GM18499 (cell line): Measurements from ENCODE around the gene LCN9.

ENCODE experiments used
- ATAC-seq: cut with Tn5 transposase; IDR thresholded peaks from one replicate; pipeline ENCODE4 v1.9.1; 2021; ENCODE audit warnings: moderate number of reproducible peaks; ENCODE audit not compliant: insufficient read depth, unreplicated experiment

The LCN9 gene

DNA sequence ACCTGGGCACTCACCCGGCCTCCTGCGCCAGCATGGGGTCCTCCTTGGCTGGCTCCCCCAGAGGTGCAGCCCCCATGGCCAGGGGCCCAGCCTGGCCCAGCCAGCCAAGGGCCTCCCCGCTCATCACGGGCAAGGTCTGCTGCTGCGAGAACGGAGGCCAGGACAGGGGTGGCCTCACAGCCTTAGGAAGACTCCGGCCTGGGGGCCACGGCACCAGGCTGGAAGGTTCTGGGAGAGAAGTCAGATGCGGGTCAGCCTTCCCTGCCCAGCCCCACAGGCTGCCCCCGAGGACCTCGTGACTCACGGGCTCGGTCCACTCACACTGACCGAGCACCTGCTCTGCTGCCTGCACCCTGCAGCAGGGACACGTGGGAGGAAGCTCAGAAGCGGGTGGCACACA is 31.9 kb downstream of the LCN9 start:
- ATAC-seq = no peak

DNA sequence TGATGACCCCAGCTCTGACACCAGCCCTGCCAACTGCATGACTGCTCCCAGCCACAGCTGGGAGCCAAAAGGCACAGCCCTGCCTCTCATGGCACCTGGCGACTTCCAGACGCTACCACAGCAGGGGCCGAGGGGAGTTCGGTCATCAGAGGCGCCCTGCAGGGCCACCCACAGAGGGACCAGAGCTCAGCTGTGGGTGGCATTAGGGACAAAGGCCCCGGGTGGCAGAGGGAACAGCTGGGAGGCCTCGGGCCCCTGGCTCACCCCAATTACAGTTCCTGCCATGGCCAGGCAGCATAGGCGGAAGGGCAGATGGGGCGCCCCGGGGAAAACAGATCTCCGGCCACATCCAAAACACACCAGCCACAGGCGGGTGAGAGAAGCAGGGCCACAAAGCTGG is 32.5 kb downstream of the LCN9 start:
- no peak for ATAC-seq

DNA sequence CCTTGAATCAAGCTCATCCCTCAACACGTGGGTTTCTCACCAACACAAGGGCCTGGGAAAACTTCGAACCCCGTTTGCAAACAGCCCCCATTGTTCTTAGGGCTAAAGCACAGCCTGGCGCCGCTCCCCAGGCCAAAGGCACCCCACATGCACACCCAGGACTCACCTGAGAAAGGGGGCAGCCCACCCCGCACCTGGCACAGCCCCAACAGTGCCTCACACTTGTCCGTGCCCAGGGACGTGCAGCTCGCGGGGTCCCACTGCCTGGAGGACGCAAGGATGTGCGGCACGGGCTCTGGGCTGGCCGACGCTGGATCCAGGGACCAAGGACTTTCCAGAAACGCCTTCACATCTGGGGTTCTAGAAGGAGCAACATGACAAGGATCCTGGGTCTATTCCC is 33.3 kb downstream of the LCN9 start:
- ATAC-seq = no peak

DNA sequence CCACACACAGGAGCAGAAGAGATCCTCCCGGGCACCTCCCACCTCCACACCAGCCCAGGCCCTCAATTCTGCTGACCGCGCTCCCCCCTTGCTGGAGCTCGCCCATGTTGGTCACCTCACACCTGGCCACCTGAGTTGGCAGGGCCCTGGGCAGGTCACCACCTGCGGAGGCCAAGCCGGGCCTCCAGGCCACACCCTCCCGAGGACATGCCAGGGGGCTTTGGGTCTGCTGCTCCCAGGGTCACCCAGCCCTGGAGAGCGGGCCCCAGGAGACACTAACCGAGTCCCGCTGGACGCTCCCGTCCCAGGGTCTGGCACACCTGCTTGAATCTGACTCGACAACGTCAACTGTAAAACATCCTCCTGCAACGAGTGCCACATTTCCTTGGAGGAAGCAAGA is 34.1 kb downstream of the LCN9 start:
- no peak for ATAC-seq

DNA sequence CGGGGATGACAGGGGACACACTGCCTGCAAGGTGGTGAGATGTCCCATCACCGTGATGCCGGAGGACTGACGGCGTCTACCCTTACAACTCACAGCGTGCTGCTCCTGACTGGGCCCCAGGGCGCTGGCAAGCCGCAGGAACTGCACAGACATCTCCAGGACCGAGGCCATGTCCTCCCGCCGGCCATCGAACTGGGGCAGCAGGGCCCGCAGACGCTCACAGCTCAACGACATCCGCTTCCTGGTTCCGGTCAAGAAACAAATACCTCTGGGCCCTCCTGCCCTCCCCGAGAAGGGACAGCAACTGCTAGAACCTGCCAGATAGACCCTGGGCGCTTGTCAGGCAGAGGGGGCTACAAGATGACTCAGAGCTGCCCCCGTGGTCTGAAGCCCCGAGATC is 35.1 kb downstream of the LCN9 start:
- ATAC-seq = no peak

DNA sequence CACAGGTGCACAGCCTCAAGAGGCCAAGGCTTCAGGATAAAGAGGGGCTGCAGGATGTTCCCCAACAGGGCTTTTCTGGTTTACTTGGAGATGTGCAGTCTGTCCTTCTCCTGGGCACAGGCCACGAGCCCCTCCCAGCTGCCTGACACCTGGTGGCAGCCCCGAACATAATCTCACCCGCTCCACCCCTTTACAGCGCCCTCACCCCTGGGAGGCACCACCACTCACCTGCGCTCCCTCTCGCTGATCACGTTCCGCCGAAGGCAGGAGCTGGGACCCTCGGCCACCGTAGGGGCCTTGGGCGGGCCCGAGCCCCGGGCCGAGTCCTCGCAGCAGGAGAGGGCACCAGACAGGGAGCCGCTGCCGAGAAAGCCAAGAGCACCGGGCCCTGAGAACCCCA is 35.7 kb downstream of the LCN9 start:
- ATAC-seq = no peak

DNA sequence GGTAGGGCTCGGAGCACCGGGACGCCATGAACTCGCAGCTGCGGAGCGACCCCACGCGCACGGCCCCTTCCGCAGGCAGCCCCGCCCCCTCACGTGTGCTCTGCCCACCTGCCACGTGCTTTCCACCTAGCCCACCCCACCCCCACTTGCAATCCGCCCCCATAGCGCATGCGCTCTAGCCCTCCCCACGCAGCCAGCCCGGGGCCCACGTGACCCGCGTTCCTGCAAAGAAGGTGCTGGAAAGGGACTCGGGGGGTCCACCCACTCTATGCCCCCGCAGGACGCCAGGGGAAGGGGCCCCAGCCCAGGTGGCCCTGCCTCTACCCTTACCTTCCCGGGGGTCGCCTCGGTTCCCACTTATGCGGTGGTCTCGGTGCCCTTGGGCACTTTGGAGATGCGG is 36.3 kb downstream of the LCN9 start, which contains the start of gene SOHLH1:
Gene SOHLH1 (minus strand): TSS at position 42 of the 400 bp plus-strand sequence. CDS start 14 bp downstream, at position 28.
- no peak for ATAC-seq

DNA sequence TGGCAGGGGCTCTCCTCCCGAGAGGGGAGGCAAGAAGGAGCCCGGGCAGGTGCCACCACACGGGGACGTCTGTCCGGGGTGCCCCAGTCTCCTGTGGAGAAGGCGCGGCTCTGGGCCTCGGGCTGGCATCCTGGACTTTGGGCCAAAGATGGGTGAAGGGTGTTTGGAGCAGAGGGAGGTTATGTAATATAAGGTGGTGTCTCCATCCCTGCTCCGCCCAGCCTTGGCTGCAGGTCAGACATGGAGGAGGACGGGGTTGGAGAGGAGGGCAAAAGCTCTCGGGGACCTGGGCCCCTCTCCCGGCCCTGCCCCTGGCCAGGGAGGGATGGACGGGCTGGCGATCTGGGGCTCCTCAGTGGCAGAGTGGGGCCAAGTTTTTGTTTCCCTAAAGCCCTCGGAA is 37.4 kb downstream of the LCN9 start:
- no peak for ATAC-seq

DNA sequence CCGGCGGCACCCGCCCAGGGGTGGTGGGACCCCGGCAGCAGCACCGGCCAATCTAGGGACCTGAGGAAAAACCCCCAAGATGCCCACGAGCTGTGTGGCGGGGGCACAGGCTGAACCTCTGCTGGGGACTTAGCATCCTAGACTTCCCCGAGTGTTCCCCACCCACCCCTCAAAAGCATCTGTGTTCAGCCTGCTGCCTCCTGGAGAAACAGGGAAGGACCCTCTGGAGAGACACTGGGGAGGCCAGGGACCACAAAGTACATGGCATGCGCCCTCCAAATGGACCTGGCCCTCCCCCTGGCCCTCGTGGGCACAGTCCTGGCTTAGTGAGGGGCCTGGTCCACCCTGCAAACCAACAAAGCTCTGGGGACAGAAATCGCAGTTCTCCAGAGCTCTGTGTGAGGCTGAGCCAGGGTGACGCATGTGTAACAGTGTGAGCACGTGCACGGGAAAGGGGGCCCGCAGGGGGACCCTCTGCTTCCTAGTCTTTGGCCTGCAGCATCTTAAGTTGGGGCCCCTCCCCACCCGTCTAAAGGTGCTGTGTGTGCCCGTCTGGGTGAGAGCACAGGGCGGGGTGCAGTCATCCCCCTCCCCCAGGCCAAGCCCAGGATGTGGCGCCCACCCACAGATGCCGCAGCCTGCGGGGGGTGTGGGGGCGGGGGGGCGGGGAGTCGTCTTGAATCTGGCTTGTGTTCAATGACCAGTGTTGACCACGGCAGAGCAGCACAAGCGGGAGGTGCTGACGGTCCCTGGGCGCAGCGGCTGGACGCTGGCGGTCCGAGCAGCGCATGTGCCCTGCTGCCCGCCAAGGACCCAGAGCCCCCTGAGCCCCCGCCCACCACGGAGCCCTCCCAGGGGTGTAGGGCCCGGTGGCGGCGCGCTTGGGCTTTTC is 38.2 kb downstream of the LCN9 start:
- no peak for ATAC-seq

DNA sequence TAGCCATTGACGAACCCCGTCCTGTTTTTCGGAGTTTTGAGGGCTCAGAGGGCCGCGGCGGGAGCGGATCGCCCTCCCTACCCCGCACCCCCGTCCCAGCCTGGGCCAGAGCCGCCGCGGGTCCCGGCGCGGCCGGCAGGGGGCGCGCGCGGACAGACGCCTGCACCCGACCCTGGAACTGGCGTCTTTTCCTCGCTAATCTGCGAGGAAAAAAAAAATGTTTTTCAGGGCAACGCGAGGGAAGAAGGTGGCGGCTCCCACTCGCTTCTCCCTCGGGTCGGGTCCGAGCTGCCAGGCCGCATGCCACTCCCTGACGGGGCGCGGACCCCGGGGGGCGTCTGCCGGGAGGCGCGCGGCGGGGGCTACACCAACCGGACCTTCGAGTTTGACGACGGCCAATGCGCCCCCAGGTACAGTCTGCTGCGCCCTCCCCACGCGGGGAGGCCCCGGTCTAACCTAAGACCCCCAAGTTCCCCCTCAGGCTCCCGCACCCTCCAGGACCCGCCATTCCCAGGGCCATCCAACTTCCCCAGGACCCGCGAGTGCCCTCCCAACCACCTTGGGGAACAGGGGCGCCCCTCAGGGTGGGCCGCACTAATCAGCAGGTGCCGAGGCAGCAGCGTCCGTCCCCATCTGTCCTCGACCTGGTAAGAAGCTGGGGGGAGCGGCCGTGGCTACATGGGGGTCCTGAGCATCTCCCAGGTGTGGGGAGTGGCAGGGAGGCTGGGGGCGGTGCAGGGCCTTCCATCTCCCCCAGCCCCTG is 39.0 kb downstream of the LCN9 start, which contains the start of gene KCNT1:
Gene KCNT1 (plus strand): TSS at position 227 of the 763 bp plus-strand sequence. CDS start 74 bp downstream, at position 301.
- ATAC-seq = no peak

DNA sequence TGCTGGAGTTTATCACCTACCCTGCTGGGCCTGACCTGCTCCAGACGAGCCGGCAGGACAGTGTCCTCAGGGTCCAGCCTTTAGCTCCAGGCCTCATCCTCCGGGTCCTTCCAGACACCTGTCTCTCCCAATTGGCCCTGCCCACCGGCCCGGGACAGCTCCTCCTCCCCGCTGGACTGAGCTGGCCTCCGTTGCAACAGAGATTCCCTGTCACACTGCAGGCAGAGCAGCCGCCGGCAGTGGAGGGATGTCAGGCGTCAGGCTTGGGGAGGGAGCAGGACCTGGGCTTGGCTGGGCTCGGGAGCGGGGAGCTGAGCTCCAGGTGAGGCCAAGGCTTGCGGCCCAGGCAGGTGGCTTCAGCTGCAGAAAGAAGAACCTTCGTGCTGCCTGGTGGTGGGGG is 40.6 kb downstream of the LCN9 start:
- ATAC-seq = no peak

DNA sequence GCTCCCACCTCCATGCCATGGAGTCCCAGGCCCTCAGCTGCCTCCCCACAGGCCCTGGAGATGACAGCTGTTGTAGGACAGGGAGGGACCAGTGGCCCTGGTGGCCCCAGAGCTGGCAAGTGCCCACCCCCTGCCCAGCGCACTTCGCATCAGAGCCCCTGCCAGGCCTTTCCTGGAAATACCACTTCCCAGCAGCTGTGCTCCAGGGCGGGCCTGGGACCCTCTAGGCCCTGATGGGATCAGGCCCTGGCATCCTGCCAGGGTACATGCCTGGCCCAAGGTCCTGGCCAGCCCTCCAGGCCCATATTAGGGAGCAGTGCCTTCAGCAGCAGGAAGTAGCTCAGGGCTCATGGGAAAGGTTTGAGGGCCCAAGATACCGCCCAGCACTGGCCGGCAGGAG is 41.4 kb downstream of the LCN9 start:
- ATAC-seq = no peak

DNA sequence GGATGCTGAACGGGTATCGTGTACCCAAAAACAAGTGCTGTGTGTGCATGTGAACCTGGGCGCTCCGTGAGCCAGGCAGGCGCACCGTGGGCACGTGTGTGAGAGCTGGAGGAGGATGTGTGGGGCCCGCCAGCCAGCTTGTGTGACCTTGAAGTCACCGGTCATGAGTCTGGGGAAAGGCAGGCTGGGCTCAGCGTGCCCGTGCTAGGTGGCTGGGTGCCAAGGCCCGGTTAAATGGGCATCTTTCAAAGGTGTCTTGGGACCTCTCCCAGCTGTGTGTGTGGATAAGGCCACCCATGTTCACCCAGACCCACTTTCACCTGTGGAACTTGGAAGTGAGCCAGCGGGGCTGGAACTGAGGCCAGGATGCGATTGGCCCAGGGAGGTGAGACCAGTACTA is 42.3 kb downstream of the LCN9 start:
- no peak for ATAC-seq

DNA sequence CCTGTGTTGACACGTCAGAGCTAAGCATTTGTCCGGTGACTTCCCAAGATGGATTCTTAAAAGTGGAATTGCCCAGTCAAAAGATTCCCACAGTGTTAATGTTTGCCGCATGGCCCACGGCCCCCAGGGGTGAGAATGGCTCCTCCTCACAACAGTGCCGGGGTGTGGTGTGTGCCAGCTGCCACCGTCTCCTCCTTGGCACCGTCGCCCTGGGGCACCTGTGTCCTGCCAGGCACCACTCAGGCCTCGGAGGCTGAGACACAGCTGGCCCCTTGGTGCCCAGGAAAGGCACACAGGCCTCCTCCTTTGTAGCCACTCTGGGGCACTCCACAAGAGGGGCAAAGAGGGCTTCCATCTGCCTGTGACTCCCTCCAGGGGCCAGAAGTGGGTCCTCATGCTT is 43.2 kb downstream of the LCN9 start:
- no peak for ATAC-seq

DNA sequence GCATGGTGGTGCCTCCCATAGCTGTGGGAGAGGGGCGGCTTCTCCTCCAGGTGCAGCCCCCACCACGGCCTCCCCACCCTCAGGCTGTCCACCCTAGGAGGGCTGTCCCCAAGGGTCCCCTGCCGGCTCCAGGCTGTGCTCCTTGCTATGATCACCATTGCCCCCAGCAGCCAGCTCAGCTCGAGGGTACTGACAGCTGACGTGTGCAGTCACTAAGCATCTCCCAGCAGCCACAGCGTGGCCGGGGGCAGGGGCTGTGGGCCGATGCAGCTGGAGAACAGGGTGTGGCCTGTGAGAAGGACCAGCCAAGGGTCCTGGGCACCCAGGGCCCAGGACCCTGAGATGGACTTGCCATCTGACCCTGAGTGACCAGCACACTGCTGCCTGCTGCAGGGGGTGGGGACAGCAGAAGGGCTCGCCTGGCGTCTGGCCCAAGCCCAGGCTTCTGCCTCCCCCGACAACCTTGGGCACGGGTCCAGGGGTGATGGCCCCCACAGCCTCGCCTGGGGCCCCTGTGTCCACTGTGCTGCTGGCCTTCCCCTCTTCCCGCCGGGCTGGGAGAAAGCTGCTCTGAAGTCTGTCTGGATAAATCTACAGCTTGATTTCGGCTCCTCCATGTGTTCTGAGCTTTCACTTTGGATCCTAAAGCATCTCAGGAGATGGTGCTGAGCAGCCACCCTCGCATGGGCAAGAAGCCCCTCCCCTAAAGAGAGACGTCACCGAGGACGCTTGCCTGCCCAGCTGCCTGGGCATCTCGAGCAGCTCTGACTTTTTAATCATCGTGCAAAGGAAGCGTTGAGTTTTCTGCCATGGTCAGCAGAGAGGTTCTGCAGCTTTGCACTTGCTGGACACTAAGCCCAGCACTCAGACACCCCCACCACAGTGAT is 44.4 kb downstream of the LCN9 start:
- no peak for ATAC-seq

DNA sequence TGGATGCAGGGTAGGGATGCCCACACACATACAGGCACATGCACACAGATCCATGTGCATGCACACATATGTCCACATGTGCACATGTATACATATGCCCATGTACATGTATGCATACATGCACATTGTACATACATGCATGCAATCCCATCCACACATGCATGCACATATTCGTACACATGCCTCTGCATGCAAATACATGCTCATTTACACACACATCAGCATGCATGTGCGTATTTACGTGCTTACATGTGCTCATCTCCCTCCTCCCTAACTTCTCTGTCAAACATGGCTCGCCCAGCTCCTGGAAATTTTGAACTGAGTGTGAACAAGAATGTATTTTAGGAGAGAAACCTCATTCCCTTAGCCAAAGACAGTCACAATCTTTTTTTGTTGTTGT is 45.1 kb downstream of the LCN9 start:
- ATAC-seq = no peak

DNA sequence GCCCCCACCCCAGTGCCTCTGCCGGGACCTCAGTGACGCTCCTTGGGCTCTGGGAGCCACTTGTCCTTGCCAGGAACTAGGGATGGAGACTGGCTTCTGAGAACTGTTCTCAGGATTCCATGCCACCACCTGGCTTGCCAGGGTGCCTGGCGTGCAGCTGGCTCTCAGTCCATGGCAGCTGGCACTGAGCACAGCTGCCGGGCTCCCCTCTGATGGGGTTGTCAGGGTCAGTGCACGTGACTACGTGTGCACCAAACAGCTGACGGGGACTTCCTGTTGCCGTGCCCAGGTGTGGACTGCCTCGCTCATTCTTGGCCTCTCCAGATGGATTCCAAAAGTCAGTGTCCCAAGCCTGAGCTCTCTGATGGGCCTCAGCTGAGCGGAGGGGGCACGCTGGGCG is 48.3 kb downstream of the LCN9 start:
- no peak for ATAC-seq

DNA sequence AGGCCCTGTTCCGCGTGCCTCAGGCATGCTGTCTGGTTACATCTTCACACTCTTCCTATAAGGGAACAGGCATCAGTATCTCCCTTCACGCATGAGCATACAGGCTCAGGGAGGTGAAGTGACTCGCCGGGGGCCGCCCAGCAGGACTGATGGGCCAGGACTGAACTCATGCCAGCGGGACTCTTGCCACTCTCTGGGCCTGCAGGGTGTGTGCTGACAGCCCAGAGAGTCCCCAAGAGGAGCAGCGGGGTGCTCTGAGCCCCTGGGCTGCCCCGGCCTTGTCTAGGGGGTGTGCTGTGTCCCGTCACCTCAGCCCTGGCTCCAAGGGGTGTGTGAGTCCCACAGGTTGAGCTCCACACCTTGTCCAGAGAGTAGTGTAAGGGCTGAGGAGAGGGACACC is 48.8 kb downstream of the LCN9 start:
- no peak for ATAC-seq

DNA sequence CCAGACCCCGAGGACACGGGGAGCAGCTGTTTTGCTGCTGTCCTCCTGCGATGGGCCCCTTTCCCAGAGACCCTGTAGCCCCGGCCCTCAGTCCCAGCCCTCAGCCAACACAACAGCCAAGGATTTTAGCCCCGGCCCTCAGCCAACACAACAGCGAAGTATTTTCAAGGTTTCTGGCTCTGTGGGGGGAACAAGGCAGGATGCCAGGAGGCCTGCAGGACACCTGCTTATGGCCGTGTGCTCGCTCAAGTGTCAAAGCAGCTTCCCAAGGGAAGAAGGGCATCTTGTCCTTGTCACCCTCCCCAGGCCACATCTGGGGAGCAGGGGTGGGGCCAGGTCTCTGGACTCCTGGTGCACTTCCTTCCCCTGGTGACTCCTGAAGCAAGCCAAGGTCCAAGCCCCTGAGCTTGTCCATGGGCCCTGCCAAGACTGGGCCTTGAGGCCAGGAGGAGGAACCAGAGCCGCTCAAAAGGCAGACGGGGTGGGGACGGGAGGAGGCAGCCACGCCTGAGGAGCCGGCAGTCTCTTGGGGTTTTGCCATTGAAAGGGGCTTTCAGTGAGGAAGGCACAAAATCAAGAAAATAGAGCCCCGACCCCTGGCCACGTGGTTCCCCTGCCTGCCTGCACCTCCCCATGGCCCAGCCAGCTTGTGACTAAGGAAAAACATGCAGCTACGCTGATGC is 49.6 kb downstream of the LCN9 start:
- ATAC-seq = no peak
